Fibroblast of skin of scalp (primary cell): ENCODE data around the gene ADGRB2.

Source experiments
- DNase-seq: peaks from one replicate; pipeline ENCODE4 v3.0.0-alpha.2; 2013

ADGRB2 gene

DNA sequence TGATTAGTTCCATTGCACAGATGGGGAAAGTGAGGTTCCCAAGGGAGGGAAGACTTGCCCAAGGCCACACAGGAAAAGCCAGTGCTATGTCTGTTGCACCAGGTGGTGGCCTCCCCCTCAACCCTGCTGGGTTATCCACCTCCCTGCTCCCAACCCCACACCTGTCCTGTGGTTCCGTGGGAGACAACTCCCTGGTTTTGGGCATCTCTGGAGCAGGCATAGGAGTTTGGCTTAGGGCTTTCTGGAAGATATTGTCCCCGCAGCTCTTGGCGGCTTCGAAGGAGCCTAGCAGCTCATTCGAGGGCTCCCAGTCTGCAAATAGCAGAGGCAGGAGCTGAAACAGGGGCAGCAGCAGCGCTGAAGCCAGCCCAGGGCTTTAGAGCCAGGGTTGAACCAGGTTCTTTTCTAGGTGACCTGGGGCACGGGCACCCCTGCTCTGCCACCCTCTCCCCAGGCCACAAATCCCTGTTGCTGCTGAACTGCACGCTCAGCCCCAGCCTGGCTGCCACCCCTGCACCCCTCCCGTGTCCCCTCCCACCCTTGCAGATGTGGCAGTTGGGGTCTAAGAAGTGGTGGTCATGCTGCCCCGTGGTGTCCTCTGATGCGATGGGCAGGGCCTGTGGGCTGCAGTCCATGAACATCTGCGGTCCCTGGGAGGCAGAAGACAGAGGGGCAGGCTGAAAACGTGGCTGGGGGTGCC, 29.6 kb upstream of the ADGRB2 start:
- DNase-seq, result no peak

DNA sequence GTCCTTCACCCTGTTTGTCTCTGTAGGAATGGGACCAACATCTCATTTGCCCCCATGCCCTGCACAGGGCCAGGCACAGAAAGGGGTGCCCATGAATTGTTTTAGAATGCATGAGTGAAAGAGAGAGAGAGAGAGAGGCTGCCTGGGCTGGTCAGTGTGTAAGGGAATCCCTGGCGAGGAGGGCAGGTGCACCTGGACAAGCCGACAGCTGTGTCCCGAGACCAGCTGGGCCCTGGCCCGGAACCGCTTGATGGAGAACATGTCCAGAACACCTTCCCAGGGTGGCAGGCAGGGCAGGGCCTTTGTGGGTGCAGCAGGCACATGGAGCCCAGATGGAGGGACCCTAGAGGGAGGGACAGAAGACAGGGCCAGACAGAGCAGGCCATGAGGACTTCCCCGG, 28.9 kb upstream of the ADGRB2 start:
- DNase-seq, result no peak

DNA sequence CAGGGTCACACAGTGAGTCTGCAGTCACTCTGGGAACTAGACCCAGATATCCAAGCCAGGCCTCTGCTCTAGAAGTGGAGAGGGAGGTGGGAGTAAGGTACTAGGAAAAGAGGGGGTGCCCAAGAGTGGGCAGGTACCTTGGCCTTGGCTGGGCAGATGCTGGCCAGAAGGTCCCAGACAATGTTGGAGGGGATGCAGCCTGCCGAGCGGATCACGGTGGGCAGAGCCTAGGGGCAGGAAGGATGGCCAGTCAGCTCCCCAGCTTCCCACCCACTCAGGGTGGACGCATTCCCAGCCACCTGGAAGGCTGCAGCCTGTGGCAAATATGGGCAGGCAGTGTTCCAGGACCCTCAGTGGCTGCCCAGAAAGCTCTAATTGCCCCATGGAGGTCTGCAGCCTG, 28.4 kb upstream of the ADGRB2 start:
- DNase-seq, result no peak

DNA sequence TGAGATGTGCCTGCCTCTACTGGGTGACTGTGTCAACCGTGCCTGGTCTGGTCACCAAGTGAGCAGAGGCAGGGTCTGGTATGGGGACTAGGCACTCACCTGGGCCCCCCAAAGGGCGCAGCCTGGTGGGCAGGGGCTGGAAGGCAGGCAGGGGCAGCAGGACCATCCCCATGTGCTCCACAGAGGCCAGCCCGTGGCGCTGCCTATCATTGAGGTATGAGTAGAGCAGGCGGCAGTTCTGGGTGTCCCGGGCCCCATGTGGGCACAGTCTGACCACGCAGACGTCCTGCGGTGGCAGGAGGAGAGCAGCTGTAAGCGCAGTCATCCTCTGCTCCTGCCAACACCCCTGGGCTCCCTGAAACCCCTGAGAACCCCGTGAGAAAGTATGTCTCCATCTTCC, 28.0 kb upstream of the ADGRB2 start:
- DNase-seq, result no peak

DNA sequence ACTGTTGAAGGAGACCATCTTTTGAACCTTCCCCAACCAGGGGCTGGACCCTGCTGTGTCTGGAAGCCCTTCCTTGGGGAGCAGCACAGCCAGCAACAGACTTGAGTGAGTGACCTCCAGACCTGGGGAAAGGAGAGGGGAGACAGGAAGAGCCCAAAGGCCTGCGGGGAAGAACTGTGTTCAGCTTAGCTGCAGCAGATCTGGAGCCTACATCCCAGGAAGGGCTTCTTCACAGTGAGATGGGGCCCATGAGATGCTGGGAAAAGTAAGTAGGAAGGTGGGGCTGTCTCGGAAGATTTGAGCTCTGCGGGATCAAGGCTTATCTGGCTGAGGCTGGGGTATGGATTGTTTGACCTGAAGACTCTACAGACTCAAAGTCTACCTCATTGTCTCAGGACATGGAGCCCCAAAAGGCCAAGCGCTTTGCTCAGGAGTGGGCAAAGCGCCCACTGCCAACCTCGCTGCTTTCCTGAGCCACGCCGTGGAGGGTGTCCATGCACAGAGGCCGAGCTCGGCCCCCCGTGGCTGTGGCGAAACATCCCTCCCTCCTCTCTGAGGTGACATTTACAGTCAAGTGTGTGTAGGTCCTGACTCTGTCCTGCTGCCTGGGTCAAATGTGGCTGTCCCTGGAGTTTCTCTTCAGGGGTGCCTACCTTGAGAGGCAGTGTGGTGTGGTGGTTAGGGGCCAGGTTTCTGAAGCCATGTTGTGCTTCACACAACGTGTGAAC, 27.2 kb upstream of the ADGRB2 start:
- no peak for DNase-seq

DNA sequence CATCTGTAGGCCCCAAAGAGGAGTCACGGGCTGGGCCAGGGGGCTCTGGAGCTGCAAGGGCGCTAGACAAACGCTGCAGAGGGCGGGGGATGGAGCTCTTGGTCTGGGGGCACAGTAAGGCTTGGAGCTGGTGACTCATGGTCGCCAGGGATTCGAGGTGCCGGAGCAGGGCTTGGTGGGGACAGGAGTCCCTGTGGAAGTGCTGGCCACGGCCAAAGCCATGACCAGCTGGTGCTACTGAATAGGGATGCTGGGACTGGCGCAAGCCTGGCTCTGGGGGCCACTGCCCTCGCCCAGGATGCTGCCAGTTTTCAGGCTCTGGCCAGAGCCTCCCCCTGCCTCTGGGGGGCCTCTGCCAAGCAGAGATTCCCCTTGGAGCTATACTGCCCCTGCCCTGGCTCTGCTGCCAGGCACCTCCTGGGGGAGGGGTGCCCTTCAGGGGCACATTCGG, 26.5 kb upstream of the ADGRB2 start:
- no peak for DNase-seq

DNA sequence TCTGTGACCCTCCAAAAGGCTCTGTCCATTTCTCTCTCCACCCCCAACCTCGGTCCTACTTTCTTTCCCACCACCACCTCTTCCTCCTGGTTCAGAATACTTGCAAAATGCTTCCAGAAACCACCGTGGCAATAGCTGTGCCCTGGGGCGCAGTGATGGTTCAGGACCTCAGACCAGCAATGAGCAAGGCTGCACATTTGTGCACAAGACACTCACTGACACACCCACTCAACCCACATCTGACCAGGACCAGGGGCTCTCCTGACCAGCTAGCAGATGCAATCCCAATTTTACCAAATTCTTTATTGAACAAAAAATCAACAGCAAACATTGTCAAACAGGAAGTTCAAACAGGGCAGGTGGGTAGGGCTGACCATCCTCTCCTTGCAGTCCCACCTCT, 26.0 kb upstream of the ADGRB2 start:
- DNase-seq, result no peak

DNA sequence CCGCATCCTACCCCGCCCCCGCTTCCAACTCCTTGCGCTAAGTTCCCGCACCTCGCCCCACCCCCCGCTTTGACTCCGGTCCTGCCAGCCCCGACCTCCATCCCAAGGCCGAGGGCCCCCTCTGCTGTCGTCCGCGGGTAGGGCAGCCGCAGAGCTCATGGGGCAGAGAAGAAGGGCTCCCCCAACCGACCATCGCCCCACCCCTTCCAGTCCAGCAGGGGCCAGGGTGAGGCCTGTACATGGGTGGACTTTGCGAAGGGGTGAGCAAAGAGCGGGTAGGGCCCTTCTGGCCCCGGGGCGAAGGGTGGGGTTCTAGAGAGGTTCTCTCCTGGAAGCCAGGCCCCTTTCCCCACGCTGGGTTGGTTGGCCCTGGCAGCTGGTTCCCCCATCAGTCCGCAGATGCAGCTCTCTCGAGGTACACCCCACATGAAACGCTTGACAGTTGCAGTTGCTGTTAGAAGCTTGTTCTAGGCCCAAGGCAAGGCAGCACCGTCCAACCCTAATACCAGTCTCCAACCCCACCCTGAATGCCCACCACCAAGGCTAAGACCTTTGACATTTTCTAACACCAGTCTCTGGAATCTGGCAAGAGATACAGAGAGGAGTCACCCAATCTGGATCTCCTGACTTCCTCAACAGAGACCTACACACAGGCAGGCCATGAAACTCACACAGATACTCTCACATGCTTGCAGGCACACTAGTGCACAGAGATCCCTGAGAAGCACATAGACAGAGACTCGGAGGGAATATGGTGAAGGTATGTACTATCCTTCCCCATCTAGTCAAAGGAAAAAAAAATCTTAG, 25.3 kb upstream of the ADGRB2 start:
- DNase-seq, result peak; percentile 90

DNA sequence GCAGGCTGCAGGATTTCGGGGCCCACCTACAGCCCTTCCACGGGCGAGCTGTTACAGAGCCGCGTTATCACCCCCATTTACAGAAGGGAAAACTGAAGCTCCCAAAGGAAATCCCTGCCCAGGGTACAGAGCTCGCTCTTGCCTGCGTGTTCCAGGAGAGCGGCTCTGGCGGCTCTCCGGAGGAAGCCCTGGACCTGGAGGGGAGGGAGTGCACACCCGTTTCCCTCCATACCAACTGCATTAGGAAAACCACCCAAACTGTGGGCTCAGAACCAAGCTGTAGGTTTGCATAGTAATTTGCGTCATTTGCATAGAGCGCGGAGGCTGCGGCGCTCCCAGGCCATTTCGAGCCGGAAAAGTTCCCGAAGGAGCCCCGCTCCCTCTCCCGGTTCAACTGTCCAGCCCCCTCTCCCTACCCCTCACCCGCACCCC, 24.7 kb upstream of the ADGRB2 start:
- DNase-seq, result peak; percentile 78

DNA sequence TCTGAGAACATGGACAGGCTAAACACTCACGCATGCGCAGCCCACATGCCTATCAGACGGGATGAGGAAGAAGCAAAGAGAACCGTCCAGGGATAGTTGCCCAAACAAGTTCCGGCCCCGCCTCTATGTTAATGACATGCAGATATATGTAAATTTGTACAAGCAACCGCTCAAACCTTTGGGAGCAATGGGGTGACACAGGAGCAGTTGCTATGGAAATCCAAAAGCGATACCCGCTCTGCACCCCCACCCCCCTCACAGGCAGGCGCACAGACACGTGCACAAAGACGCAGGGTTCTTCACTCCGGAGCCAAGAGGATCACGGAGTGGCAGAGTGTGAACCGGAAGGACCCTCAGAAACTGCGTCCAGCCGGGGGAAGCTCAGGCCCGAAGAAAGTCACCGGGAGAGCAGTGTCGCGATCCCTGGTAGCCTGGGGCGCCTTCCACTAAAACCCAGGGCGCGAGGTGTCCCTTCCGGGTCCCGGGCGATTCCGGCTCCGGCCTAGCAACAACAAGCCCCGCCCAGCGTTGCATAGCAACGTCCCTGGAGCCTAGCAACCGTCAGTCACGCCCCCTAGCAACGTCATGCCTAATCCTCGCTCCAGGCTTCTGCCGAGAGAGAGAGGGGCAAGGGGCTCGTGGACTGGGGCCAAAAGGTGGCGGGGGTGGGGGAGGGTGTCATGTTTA, 24.1 kb upstream of the ADGRB2 start:
- peak; percentile 88 for DNase-seq

DNA sequence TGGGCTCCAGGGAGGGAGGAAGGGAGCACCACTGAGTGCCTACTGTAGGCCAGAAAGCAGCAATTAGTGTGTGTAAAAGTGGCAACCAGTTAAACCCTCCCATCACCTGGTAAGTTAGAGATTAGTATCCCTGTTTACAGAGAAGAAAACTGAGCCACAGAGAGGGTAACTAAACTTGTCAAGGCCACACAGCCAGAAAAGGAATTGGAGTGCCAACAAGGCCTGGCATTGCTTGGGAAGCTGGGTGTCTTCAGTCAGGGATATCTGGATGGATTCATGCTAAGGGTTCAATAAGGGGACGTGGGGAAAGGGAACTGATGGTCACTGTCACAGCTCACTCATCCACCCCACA, 23.6 kb upstream of the ADGRB2 start:
- no peak for DNase-seq

DNA sequence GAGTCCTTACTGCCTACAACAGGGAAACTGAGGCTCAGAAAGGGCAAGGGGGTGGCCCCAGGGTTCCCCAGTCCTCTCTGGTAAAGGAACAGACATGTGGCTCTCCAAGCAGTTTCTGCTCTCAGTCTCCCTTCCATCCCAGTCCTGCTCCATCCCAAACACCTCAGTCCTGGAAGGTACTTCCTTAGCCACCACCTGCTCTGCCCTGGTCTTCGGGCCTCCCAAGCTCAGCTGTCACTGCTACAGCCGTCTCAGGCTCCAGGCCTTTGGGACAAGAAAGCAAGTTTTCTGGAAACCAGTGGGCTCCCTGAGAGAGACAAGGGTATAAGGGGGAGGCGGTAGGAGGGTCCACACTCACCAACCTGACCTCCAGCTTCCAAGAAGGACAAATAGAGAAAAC, 23.1 kb upstream of the ADGRB2 start:
- DNase-seq, result no peak

DNA sequence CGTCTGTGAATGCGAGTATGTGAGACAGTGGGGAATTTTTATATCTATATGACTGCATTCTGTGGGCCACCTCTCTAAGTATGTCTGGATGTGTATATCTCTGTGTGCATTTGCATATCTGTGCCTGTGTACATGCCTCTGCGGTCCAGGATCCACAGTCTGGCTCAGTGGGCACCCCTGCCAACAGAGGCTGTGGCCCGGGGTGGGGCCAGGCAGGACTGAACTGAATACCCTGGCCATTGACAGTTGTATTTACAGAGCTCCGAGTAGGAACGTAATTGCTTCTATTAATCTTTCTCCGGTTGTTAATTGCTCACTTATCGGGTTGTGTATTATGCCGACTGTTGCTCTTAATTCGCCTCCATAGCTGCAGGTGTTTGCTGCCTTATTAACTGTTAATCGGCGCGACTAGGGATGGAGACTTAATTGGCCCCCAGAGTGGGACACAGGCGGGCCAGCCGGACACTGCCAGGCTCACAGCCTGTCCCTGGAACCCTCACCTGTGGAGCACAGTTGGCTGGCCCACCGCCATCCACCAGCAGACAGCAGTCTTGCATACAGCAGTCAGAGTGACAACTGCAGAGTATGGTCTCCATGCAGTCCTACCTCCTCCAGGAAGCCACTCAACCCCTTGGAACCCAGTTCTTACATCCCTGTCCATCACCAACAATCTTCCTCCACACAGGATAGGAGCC, 22.4 kb upstream of the ADGRB2 start:
- DNase-seq, result no peak

DNA sequence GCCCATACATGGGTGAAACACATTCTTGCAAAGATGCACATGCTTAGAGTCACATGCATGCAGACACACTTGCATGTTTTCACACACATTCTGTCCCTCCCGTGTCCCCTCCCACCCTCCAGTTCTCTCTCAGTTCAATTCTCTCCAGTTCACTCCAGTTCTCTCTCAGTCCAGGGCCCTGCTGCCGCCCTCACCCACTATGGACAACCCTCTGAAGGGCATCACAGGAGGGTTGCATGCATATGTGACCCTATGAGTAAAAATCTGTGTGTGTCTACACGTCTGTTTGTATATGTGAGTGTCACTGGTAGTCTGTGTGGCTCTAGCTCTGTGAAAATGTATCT, 21.8 kb upstream of the ADGRB2 start:
- no peak for DNase-seq

DNA sequence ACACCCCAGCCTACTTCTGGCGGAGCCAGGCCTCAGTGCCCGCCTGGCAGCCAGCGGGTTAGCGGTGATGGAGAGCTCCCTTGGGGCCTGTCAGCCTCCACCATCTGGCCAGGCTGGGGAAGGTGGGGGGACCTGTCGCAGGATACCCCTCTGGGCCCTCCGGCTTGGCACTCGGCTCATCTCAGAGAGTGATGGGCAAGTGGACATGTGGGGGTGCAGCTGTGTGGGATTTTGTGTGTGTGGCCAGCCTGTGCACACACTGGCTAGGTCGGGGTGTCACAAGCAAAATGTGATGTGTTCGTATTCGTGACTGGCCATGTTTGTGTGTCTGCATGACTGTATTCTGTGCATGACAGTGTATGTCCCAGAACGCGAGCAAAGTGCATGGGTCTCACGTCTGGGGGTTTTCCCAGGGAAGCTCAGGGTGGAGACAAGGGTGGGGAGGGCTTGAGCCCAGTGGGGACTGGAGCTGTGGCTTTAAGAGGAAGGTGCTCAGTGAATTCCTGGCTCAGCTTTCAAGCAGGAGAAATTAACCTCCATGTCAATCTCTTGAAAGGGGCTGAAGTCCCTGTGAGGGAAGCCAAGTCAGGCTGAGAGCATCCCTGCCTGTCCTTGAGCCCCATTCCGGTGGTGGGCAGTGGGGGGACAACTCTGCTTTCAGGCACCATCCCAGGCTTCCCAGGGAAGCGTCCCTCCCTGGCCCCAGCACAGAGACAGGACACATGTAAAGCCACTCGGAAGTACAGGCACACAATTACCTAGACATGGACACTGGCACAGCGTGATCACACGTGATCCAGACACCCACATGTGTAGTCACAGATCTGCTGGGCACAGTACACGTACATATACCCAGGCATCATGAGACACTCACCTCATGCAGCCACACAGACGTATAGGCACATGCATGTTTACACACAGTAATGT, 21.1 kb upstream of the ADGRB2 start:
- DNase-seq, result no peak

DNA sequence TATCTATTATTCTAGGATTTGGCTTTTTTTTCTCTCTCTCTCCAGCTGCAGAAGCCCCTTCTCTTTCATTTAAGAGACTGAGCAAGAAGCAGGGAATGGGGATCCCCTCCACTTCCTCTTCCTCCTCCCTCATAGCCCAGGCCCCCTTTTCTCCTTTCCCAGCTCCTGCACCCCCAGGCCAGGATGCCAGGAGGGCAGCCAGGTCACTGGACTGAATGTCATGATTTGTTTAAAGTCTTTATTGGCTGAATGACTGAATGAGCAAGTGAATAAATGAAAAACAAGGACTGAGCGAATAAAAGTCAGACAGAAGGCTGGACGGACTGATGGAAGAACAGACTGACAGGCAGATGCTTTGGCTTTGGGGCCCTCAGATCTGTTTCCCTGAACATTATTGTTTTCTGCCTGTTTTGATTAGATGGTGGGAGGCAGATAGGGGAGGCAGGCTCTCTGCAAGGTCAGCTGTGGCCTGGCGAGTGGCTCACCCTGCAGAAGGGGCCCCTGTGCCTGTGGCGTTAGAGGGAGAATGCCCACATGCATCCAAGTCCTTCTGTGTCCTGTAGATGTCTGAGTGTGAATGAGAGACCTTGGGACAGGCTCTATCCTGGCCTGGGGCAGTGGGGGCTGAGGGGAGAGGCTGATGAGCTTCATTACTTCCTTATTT, 20.3 kb upstream of the ADGRB2 start:
- no peak for DNase-seq

DNA sequence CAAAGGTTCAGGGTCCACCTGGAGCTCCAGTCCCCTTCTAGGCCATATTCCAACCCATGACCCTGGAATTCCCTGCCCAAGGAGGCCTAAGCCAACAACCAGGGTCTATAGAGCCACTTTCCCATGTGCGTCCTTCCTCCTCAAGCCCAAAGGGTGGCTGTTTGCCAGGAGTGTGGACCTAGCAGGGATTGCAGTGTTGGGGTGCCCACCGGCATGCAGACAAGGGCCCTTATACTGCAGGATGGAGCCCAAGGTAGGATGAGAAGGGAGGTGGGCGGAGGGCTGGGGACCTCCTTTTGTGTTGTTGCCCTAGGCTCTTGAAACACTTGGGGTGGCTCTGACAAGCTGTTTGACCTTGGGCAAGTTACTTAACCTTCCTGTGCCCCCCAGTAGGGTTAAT, 19.7 kb upstream of the ADGRB2 start:
- DNase-seq, result no peak

DNA sequence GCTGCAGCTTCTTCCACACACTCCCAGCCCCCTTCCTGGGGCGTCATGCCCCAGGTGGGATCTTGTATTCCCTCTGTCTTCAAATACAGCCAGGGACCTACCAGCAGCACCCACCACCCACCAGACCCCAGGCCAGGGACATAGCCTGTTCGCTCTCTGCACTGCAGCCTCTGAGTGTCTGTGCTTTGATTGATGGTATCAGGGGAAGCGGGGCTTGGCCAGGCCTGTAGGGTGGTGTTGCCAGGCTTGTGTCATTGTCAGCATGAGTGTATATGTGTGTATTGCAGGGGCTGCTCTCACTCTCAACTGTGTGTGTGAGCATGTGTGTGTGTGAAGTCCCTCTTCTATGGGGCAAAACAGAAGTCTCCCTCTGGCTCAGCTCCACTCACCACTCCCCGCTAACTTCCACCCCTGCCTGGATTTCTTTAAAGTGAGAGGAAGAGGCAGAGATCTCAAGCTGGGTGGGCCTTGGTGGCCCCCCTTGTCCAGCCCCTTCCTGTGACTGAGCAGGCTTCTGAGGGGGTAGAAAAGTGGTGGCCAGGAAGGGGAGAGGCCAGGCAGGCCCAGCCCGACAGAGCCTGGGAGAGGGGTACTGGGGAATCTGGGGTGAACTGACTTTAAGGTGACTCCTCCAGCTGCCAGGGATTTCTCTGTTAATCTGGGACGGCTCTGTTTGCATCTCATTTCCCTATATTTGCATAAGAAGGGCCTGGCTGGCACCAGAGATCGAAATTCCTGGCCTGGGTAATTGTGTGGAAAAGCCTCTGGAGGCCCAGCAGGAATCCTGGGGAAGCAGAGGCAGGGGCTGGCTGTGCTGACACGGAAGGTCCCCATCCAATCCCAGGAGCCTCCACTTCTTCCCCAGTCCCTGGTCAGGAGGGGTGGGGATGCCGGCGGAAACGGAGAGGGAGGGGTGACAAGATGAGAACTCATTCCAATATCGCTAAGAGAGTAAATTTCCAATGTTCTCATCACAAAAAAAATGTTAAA, 18.6 kb upstream of the ADGRB2 start:
- no peak for DNase-seq

DNA sequence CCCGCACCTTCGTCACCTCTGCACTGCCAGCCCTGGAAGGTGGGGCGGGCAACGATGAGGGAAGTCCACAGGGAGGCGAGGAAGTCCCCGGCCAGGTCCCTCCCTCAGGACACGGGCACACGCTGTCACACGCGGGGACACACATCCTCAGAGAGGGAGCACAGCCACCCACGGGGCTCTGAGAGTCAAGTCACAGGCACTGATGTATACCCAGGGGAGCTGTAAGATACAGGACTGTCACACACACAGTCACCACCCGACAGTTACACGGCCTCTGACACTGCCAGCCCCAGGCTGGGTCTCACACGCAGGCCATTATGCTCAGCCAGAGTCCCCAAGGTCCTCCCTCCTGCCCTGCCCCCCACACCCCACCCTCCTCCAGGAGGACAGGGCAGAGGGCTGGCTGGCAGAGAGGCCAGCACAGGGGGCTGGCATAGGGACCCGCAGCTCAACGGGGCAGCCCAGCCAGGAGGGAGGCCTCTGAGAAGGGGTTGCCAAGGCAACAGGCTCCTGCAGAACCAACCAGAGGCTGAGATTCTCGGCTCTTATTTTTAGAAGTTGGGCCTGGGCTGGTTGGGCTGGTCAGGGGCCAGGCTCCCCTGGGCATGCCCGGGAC, 17.7 kb upstream of the ADGRB2 start:
- DNase-seq, result no peak
